ENCODE results near the gene RAD51C.
"Not testable (repeated sequence)": the region's sequence is repeated elsewhere in the genome, so short reads cannot be mapped to it uniquely, and the experiment has no call there.

Gene RAD51C

GRCh38 chr17:58686980-58687379, 5.4 kb upstream of the RAD51C start:
- no peak for TF ChIP-seq CTCF (IDR thresholded peaks at IDR 0.05; ENCODE audit: control insufficient read depth, insufficient read depth, low read depth, low read length, missing control alignments)
- no peak overlapping the region for H3K4me3 ChIP-seq (ENCODE audit: control insufficient read depth, low read depth, low read length)
- no peak for DNase-seq (ENCODE audit: low read depth)

DNA sequence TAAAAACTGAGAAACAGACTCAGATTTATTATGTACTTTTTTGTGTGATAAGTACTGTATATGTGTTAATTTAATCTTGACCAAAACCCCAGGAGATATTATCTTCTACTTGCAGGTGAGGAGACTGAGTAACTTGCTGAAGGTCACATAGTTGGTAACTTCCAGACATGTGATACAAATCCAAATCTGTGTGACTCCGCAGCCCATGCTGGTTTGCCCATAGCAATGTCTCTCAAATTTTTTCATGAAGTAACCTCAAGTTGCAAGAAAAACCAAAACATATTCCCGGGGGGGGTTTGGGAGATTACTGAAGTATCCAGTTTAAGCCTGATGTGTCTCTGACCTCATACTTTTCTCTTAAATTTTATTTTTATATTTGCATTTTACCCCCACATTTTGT, 3.9 kb upstream of the RAD51C start:
- no peak for DNase-seq (ENCODE audit: low read depth)
- no peak overlapping the region for H3K4me3 ChIP-seq (ENCODE audit: control insufficient read depth, low read depth, low read length)
- no peak for TF ChIP-seq CTCF (IDR thresholded peaks at IDR 0.05; ENCODE audit: control insufficient read depth, insufficient read depth, low read depth, low read length, missing control alignments)

DNA sequence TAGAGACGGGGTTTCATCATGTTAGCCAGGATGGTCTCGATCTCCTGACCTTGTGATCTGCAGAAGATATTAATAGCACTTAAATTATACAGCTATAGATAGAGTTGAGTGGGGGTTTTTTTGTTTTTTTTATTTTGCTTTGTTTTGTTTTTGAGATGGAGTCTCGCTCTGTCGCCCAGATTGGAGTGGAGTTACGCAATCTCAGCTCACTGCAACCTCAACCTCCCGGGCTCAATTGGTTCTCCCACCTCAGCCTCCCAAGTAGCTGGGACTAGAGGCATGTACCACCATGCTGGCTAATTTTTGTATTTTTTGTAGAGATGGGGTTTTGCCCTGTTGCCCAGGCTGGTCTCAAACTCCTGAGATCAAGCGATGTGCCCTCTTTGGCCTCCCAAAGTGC, 2.4 kb upstream of the RAD51C start:
- H3K4me3 ChIP-seq (ENCODE audit: control insufficient read depth, low read depth, low read length); DNase-seq (ENCODE audit: low read depth): not testable (repeated sequence)

GRCh38 chr17:58691701-58692238, 632 bp upstream of the RAD51C start, which contains the start of gene TEX14:
Gene TEX14 (minus strand): TSS chr17:58692045. CDS start chr17:58652001, 40,044 bp downstream.
- no peak for DNase-seq (ENCODE audit: low read depth)
- peak within 1 kb of the TSS; percentile 59 for H3K4me3 ChIP-seq (ENCODE audit: control insufficient read depth, low read depth, low read length)
- no peak for TF ChIP-seq CTCF (IDR thresholded peaks at IDR 0.05; ENCODE audit: control insufficient read depth, insufficient read depth, low read depth, low read length, missing control alignments)

DNA sequence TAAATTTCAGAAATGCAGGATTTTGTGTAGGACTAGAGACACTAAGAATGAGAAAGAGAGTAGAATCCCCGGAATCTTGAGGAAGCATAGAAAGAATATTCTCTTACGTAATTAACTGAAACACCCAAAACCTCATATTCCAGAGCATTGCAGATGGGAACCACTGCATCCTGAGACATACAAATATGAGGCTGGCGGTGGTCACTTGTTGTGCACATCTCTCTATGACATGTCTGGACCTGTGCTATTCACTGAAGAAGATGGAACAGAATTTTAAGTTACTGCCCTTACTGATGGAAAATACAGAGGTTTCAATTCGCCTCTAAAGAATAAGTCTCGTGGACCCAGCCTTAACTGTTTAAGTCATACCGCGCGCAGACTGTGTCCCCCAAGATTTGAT, 806 bp downstream of the RAD51C start:
- DNase-seq (ENCODE audit: low read depth), result no peak
- H3K4me3 ChIP-seq (ENCODE audit: control insufficient read depth, low read depth, low read length), result peak overlapping the region; percentile 59
- TF ChIP-seq CTCF (IDR thresholded peaks at IDR 0.05; ENCODE audit: control insufficient read depth, insufficient read depth, low read depth, low read length, missing control alignments), result no peak

- TF ChIP-seq CTCF (IDR thresholded peaks at IDR 0.05; ENCODE audit: control insufficient read depth, insufficient read depth, low read depth, low read length, missing control alignments), result no peak
- no peak for DNase-seq (ENCODE audit: low read depth)
- H3K4me3 ChIP-seq (ENCODE audit: control insufficient read depth, low read depth, low read length), result no peak overlapping the region
Observed at GRCh38 chr17:58693751-58694150, 1.3 kb downstream of the RAD51C start.

DNA sequence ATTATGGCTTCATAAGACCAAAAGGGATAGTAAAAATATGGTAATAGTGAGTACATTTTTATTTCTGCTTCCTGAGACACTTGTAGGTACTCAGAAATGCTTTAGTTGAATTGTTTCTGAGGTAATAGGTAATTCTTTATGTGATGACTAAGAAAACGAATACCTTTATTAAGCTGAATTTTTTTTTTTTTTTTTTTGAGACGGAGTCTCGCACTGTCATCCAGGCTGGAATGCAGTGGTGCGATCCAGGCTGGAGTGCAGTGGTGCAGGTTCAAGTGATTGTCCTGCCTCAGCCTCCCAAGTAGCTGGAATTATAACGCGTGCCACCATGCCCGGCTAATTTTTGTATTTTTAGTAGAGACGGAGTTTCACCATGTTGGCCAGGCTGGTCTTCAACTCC, 1.9 kb downstream of the RAD51C start:
- DNase-seq (ENCODE audit: low read depth), result no peak
- TF ChIP-seq CTCF (IDR thresholded peaks at IDR 0.05; ENCODE audit: control insufficient read depth, insufficient read depth, low read depth, low read length, missing control alignments), result no peak
- H3K4me3 ChIP-seq (ENCODE audit: control insufficient read depth, low read depth, low read length), result no peak overlapping the region

Data from AG09309 (cell line).